Fibroblast of villous mesenchyme (primary cell): ENCODE results near the gene TFB1M. TPM values are rescaled to one million over a fixed set of nuclear protein-coding genes. Genes with fewer than 3 reads are reported as not detected.

Experiments used
- DNase-seq: peaks from one replicate; pipeline ENCODE4 v3.0.0-alpha.2; 2010; ENCODE audit warnings: low read depth
- H3K4me3 ChIP-seq: 2 replicates; pipeline ENCODE4 v1.5.1; 2011; ENCODE audit warnings: low read depth, mild to moderate bottlenecking, low read length
- total RNA-seq: library from RNA; depleted of rRNA; stranded (reverse); fragments of >200 nt; gene quantifications from 2 replicates; pipeline ENCODE4 v1.2.3, GENCODE V29; 2012
- TF ChIP-seq, protein P1 (sequence below): IDR thresholded peaks from 2 replicates; pipeline ENCODE4 v1.5.1; 2012; ENCODE audit warnings: low read depth, mild to moderate bottlenecking, low read length; ENCODE audit not compliant: insufficient read depth

The TFB1M gene
- total RNA-seq, 1 donor, result 29.8 TPM

DNA sequence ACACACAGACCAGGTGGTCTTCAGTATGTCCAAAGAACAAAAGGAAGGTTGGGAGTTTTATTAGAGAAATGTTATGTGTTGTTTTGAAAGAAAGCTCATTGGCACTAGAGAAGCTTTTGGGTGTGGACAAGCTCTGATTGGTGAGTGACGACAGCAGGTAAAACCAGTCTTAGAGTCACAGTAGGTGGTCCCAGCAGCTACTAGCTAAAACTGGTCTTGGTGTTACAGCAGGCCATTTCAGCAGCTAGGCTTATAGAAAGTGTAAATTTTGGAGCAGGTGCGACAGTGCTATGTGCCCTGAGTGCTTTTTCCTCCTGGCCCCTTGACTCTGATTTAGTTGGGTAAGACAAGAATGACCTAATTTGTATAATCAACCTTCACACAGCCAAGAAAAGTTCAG lies 46.9 kb downstream of the TFB1M start:
- no peak for DNase-seq
- TF ChIP-seq, protein P1, sequence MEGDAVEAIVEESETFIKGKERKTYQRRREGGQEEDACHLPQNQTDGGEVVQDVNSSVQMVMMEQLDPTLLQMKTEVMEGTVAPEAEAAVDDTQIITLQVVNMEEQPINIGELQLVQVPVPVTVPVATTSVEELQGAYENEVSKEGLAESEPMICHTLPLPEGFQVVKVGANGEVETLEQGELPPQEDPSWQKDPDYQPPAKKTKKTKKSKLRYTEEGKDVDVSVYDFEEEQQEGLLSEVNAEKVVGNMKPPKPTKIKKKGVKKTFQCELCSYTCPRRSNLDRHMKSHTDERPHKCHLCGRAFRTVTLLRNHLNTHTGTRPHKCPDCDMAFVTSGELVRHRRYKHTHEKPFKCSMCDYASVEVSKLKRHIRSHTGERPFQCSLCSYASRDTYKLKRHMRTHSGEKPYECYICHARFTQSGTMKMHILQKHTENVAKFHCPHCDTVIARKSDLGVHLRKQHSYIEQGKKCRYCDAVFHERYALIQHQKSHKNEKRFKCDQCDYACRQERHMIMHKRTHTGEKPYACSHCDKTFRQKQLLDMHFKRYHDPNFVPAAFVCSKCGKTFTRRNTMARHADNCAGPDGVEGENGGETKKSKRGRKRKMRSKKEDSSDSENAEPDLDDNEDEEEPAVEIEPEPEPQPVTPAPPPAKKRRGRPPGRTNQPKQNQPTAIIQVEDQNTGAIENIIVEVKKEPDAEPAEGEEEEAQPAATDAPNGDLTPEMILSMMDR, result no peak
- no peak overlapping the region for H3K4me3 ChIP-seq

DNA sequence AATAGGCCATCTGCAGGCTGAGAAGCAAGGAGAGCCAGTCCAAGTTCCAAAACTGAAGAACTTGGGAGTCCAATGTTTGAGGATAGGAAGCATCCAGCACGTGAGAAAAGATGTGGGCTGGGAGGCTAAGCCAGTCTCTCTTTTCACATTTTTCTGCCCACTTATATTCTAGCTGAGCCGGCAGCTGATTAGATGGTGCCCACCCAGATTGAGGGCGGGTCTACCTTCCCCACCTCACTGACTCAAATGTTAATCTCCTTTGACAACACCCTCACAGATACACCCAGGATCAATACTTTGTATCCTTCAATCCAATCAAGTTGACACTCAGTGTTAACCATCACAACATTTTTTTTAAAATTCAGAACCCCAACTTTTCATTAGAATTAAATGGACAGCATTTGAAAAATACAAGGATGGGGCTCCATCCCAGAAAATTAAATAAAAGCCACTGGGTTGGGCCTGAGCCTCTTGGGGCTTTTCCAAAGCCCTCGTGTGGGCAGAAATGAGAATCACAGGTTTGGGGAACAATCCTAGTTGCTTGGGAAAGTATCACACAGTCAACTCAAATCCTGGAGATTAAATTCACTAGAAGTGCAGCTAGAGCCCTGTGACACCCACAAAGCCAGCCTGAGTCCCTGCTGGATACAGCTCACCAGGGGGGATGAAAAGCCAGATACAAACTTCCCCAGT lies 48.3 kb downstream of the TFB1M start:
- DNase-seq, result no peak
- H3K4me3 ChIP-seq, result no peak overlapping the region
- TF ChIP-seq, protein P1, result no peak

DNA sequence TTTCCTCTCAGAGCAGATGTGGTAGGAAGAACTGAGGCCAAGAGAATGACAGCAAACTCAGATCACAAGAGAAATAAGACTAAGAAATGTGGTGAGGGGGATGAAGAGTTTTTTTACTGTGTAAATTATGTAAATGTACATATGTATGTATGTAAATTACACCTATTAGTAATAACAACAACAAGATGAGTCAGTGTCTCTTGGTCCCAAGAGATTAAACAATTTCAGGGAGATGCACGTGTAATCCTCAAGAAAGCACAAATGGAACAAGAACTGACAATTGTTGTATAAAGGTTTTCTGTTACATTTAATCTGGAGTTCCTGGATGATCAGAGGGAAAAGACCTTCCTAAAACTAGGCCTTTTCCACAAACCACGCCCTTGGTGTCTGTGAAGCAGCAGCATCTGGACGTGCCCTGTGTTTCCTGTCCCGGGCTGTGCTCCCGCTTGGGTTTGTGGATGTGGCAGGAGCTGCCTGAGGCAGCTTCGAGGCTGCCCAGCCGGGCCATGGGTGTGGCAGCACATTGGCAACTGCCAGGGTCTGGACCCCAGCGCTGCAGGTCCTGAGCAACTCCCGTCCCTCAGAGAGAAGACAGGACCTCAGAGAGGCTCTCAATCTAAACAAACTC lies 49.5 kb downstream of the TFB1M start:
- DNase-seq, result peak; percentile 65
- TF ChIP-seq, protein P1, result no peak
- H3K4me3 ChIP-seq, result no peak overlapping the region

DNA sequence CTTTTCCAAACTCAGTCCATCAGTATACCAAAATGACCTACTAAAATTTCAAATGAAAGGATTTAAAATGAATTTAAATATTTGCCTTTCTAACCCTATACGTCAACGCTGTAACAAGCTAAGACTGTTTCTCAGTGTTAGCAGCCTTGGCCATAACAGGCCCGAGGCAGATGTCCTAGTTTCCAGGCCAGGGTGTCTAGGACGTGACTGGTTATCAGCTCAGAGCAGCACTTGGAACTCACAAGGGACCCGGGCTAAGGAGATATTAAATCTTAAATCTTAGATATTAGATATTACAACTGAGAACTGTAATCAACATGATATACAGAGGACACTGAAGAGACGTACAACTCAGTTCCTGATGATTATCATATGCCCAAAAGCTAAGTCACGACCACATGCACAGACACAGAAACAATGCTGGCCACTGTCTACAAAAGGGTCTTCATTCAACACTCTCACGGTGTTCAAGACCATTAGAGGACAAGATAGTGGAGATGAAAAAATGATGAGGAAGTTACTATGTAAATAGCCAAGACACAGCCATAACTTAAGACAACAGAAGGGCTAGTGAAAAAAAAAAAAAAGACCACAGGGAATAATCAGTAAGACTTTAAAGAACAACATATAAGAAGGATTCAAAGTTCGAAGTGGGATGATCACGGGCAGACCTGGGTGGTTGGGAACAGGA lies 50.8 kb downstream of the TFB1M start, which contains the start of gene CLDN20:
TSS of gene CLDN20 (plus strand) at position 641 of the 691 bp plus-strand sequence. CDS start 11,707 bp downstream, outside the sequence.
- TF ChIP-seq, protein P1, result no peak
- no peak within 1 kb of the TSS for H3K4me3 ChIP-seq
- DNase-seq, result no peak

DNA sequence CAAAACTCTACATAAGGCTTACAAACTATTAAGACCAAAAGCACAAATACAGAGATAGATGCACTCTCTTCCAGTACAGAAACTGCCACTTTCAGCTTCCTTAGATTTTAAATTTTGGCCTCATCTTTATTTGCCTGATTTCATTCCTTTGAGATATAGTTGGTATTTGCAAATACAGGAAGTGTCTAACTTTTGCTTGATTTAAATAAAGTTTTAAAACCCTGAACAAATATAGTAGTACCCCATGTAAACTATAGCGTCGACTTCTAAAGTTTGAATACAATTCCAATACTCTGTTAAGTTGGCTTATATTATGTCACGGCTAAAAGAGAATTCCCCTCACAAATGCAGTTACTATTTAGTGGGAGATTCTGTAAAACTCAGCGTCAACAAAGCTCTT lies 51.6 kb downstream of the TFB1M start:
- TF ChIP-seq, protein P1, result no peak
- no peak overlapping the region for H3K4me3 ChIP-seq
- no peak for DNase-seq

DNA sequence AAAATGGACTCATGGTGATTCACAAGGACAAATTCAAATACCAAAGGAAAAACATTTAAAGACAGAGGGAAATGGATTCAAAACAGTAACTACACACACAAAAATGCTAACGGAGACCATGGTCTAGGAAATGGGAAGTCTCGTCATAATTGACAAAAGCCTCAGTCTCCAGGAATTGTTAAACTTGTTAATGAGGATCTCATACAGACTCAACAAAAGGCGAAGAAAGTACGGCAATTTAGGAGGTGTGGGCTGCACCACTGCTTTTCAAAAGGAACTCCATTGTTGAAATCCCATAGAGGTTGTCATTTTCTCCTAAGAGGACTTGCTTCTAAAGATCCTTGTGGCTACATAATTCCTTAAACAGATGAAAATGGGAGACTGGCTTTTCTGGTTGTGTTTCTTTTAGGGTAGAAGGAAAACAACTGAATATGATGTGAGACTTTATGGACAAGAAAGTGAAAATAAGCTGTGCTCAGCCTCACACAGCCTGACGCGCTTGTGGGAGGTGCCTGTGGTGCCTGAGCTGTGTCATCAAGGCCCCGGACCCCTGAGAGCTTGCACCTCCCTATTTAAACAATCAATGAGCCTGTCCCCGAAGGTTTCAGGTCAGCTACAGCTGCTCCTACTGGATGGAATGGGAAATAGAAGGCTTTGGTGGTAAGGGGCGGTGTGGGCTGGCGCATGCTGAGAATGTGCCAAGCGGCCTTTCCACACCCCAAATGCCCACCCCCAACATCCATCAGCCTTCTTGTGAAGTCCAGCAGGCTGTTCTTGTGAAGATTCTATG lies 53.0 kb downstream of the TFB1M start:
- TF ChIP-seq, protein P1, result peak; percentile 20
- no peak for DNase-seq
- no peak overlapping the region for H3K4me3 ChIP-seq
